K562 (cell line): Measurements from ENCODE around the gene PIGV.

Source experiments
- ARID2 ChIP-seq: fragments of 450-650 bp; IDR thresholded peaks from 2 replicates; pipeline ENCODE4 v1.6.1; 2017; ENCODE audit warnings: antibody characterized with exemption, mild to moderate bottlenecking
- EP300 ChIP-seq: IDR thresholded peaks from 2 replicates; pipeline ENCODE4 v1.6.1; 2012; ENCODE audit warnings: low read length, improper control_type of control experiment
- HSF4 ChIP-seq: fragments of 250-450 bp; sonication (Bioruptor Pico); IDR thresholded peaks from 2 replicates; pipeline ENCODE4 v2.1.2; 2022; ENCODE audit warnings: mild to moderate bottlenecking, moderate library complexity, borderline replicate concordance
- MTA3 ChIP-seq: fragments of 450-650 bp; formaldehyde crosslinking; IDR thresholded peaks from 2 replicates; pipeline ENCODE4 v1.6.1; 2017; ENCODE audit warnings: mild to moderate bottlenecking, borderline replicate concordance
- MTF1 ChIP-seq: fragments of 250-450 bp; sonication (Bioruptor Pico); IDR thresholded peaks from 2 replicates; pipeline ENCODE4 v1.9.0; 2021; ENCODE audit warnings: moderate library complexity, mild to moderate bottlenecking, inconsistent platforms, borderline replicate concordance
- POLR2A ChIP-seq: fragments of 450-650 bp; conservative IDR thresholded peaks from 2 replicates; pipeline ENCODE4 v1.6.1; 2016
- TCF3 ChIP-seq: sonication (generic); formaldehyde crosslinking; IDR thresholded peaks from 2 replicates; pipeline ENCODE4 v1.4.0; 2020; ENCODE audit warnings: mild to moderate bottlenecking, missing genetic modification reagents
- ZNF121 ChIP-seq: sonication (generic); formaldehyde crosslinking; conservative IDR thresholded peaks from 2 replicates; pipeline ENCODE4 v1.8.0; 2022; ENCODE audit warnings: missing genetic modification reagents
- ZNF263 ChIP-seq: sonication (generic); formaldehyde crosslinking; IDR thresholded peaks from 2 replicates; pipeline ENCODE4 v1.8.0; 2022; ENCODE audit warnings: mild to moderate bottlenecking, missing genetic modification reagents, borderline replicate concordance
- TF ChIP-seq, protein P1 (sequence below): sonication (generic); formaldehyde crosslinking; IDR thresholded peaks from 2 replicates; pipeline ENCODE4 v1.8.1; 2022; ENCODE audit warnings: missing genetic modification reagents
- TF ChIP-seq, protein P2 (sequence below): fragments of 450-650 bp; conservative IDR thresholded peaks from 2 replicates; pipeline ENCODE4 v1.6.1; 2016; ENCODE audit warnings: missing genetic modification characterization, low read depth, mild to moderate bottlenecking, missing compliant biosample characterization, moderate library complexity
- TF ChIP-seq, protein P3 (sequence below), 3 experiments: IDR thresholded peaks in 2 of 3; conservative IDR thresholded peaks in 1 of 3; 2 replicates each; pipeline ENCODE4 v1.5.1; 2011 to 2012; ENCODE audit warnings: low read length in 3 of 3, mild to moderate bottlenecking in 3 of 3, control low read depth in 2 of 3, improper control_type of control experiment in 1 of 3, inconsistent platforms in 1 of 3, low read depth in 1 of 3, mixed read lengths in 1 of 3, moderate library complexity in 1 of 3; ENCODE audit not compliant: insufficient read depth in 2 of 3
- TF ChIP-seq, protein P4 (sequence below), 2 experiments: fragments of 450-650 bp in 1 of 2; sonication (generic) in 1 of 2; formaldehyde crosslinking in 1 of 2; IDR thresholded peaks in 1 of 2; conservative IDR thresholded peaks in 1 of 2; 2 replicates each; pipeline versions ENCODE4 v1.6.1 to v1.8.1; 2016 to 2023; ENCODE audit warnings: mild to moderate bottlenecking in 2 of 2, moderate library complexity in 2 of 2, inconsistent platforms in 1 of 2, missing genetic modification reagents in 1 of 2
- TF ChIP-seq, protein P5 (sequence below): fragments of 450-650 bp; formaldehyde crosslinking; IDR thresholded peaks from 2 replicates; pipeline ENCODE4 v1.4.0; 2022; ENCODE audit warnings: missing genetic modification characterization

DNA sequence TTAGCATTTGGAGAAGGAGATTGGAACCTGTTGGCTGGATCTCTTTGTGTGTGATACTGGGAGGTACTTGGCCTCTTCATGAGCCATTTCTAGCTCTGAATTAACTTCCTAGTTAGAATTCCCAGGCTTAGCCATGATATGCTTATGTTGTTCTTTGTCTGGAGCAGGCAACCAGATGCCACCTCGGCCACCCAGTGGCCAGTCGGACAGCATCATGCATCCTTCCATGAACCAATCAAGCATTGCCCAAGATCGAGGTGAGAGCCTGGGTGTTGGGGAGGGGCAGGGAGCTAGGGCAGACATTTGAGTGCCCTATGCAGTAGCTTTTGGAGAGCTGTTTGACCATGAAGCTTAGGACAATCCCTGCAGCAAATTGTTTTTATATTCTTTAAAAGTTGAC is 26.5 kb upstream of the PIGV start:
- TF ChIP-seq ZNF121 = no peak
- TF ChIP-seq, protein P1, sequence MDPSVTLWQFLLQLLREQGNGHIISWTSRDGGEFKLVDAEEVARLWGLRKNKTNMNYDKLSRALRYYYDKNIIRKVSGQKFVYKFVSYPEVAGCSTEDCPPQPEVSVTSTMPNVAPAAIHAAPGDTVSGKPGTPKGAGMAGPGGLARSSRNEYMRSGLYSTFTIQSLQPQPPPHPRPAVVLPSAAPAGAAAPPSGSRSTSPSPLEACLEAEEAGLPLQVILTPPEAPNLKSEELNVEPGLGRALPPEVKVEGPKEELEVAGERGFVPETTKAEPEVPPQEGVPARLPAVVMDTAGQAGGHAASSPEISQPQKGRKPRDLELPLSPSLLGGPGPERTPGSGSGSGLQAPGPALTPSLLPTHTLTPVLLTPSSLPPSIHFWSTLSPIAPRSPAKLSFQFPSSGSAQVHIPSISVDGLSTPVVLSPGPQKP (CRISPR knock-in tag) = no peak
- no peak for TF ChIP-seq HSF4 (CRISPR knock-in tag)
- TF ChIP-seq MTA3 = no peak
- TF ChIP-seq MTF1 (CRISPR knock-in tag) = no peak
- TF ChIP-seq TCF3 (CRISPR knock-in tag) = no peak
- TF ChIP-seq EP300 = no peak
- TF ChIP-seq, protein P2, sequence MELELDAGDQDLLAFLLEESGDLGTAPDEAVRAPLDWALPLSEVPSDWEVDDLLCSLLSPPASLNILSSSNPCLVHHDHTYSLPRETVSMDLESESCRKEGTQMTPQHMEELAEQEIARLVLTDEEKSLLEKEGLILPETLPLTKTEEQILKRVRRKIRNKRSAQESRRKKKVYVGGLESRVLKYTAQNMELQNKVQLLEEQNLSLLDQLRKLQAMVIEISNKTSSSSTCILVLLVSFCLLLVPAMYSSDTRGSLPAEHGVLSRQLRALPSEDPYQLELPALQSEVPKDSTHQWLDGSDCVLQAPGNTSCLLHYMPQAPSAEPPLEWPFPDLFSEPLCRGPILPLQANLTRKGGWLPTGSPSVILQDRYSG (tag) = no peak
- TF ChIP-seq ZNF263 (CRISPR knock-in tag) = no peak
- TF ChIP-seq POLR2A = no peak
- TF ChIP-seq, protein P3, sequence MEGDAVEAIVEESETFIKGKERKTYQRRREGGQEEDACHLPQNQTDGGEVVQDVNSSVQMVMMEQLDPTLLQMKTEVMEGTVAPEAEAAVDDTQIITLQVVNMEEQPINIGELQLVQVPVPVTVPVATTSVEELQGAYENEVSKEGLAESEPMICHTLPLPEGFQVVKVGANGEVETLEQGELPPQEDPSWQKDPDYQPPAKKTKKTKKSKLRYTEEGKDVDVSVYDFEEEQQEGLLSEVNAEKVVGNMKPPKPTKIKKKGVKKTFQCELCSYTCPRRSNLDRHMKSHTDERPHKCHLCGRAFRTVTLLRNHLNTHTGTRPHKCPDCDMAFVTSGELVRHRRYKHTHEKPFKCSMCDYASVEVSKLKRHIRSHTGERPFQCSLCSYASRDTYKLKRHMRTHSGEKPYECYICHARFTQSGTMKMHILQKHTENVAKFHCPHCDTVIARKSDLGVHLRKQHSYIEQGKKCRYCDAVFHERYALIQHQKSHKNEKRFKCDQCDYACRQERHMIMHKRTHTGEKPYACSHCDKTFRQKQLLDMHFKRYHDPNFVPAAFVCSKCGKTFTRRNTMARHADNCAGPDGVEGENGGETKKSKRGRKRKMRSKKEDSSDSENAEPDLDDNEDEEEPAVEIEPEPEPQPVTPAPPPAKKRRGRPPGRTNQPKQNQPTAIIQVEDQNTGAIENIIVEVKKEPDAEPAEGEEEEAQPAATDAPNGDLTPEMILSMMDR (IDR thresholded peaks at IDR 0.05 in 2 of 3, conservative IDR thresholded peaks at IDR 0.05 in 1 of 3; ENCODE audit: insufficient read depth in 2 of 3, low read depth in 1 of 3, low read length in 3 of 3) = no peak
- TF ChIP-seq, protein P4, sequence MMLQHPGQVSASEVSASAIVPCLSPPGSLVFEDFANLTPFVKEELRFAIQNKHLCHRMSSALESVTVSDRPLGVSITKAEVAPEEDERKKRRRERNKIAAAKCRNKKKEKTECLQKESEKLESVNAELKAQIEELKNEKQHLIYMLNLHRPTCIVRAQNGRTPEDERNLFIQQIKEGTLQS (IDR thresholded peaks at IDR 0.05) = no peak
- TF ChIP-seq, protein P4 (CRISPR knock-in tag; conservative IDR thresholded peaks at IDR 0.05) = no peak
- TF ChIP-seq, protein P5, sequence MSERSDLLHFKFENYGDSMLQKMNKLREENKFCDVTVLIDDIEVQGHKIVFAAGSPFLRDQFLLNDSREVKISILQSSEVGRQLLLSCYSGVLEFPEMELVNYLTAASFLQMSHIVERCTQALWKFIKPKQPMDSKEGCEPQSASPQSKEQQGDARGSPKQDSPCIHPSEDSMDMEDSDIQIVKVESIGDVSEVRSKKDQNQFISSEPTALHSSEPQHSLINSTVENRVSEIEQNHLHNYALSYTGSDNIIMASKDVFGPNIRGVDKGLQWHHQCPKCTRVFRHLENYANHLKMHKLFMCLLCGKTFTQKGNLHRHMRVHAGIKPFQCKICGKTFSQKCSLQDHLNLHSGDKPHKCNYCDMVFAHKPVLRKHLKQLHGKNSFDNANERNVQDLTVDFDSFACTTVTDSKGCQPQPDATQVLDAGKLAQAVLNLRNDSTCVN (CRISPR knock-in tag) = no peak
- TF ChIP-seq ARID2 = no peak
